Chondrocyte (in vitro differentiated cells): ENCODE data around the gene PLK3. TPM values are rescaled to one million over a fixed set of nuclear protein-coding genes. Genes with fewer than 3 reads are reported as not detected.
A peak's percentile ranks its signal among the peaks of the same experiment; 100 is the strongest.
"Not testable (repeated sequence)": the region's sequence is repeated elsewhere in the genome, so short reads cannot be mapped to it uniquely, and the experiment has no call there.

Experiments
- DNase-seq: peaks from one replicate; pipeline ENCODE4 v3.0.0; 2021; ENCODE audit warnings: mixed read lengths, low spot score
- H3K27ac Mint-ChIP-seq: one replicate; pipeline ENCODE4 v1.8.0; 2021; ENCODE audit warnings: mild to moderate bottlenecking, moderate library complexity, mixed read lengths; ENCODE audit not compliant: unreplicated experiment
- H3K27me3 Mint-ChIP-seq: 2 replicates; pipeline ENCODE4 v1.8.0; 2021; ENCODE audit warnings: low read depth, mixed read lengths
- H3K36me3 Mint-ChIP-seq: 2 replicates; pipeline ENCODE4 v1.8.0; 2021; ENCODE audit warnings: low read depth, mixed read lengths
- H3K4me1 Mint-ChIP-seq: 2 replicates; pipeline ENCODE4 v1.8.0; 2021; ENCODE audit warnings: low read depth, mild to moderate bottlenecking, mixed read lengths
- H3K4me3 Mint-ChIP-seq: one replicate; pipeline ENCODE4 v1.8.0; 2021; ENCODE audit warnings: mild to moderate bottlenecking, moderate library complexity, mixed read lengths; ENCODE audit not compliant: unreplicated experiment
- H3K9me3 Mint-ChIP-seq: 2 replicates; pipeline ENCODE4 v1.8.0; 2021; ENCODE audit warnings: low read depth, mixed read lengths
- total RNA-seq: library from RNA; stranded (reverse); gene quantifications from 3 replicates; pipeline ENCODE4 v1.2.1, GENCODE V29; 2021
- TF ChIP-seq, protein P1 (sequence below): fragments of 200-600 bp; sonication (generic); IDR thresholded peaks from 2 replicates; pipeline ENCODE4 v1.5.0; 2021; ENCODE audit warnings: antibody characterized with exemption, mild to moderate bottlenecking, moderate library complexity

PLK3 gene
- total RNA-seq, 1 donor from 2014 or later, result 24.2 TPM

DNA sequence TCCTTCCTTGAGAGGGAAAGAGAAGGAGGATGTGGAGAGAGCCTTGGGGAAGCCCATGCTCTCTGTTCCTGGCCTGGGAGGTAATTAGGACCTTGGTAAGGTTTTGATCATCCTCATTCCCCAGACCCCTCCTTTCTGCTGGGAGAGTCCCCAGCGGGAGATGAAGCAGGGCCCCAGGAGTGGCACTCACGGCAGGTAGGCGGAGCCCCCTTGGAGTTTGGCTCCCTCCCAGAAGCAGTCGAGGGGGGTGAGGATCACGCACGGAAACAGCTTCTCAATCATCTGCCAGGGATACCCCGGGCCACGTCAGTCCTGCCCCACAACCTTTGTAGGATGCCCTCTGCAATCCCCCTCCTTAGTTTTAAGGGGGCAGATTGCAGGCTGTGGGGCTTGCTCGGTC, 31.3 kb downstream of the PLK3 start:
- Mint-ChIP-seq H3K36me3 (no peaks in the 10 kb centered on the region), H3K27me3 (no peaks in the 10 kb centered on the region), H3K4me3 (no peak overlapping the region), H3K4me1 (peaks cover 6% of the 10 kb centered on the region), H3K9me3 (no peaks in the 10 kb centered on the region), H3K27ac (no peak overlapping the region)
- DNase-seq, result no peak
- TF ChIP-seq, protein P1, sequence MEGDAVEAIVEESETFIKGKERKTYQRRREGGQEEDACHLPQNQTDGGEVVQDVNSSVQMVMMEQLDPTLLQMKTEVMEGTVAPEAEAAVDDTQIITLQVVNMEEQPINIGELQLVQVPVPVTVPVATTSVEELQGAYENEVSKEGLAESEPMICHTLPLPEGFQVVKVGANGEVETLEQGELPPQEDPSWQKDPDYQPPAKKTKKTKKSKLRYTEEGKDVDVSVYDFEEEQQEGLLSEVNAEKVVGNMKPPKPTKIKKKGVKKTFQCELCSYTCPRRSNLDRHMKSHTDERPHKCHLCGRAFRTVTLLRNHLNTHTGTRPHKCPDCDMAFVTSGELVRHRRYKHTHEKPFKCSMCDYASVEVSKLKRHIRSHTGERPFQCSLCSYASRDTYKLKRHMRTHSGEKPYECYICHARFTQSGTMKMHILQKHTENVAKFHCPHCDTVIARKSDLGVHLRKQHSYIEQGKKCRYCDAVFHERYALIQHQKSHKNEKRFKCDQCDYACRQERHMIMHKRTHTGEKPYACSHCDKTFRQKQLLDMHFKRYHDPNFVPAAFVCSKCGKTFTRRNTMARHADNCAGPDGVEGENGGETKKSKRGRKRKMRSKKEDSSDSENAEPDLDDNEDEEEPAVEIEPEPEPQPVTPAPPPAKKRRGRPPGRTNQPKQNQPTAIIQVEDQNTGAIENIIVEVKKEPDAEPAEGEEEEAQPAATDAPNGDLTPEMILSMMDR, result no peak

DNA sequence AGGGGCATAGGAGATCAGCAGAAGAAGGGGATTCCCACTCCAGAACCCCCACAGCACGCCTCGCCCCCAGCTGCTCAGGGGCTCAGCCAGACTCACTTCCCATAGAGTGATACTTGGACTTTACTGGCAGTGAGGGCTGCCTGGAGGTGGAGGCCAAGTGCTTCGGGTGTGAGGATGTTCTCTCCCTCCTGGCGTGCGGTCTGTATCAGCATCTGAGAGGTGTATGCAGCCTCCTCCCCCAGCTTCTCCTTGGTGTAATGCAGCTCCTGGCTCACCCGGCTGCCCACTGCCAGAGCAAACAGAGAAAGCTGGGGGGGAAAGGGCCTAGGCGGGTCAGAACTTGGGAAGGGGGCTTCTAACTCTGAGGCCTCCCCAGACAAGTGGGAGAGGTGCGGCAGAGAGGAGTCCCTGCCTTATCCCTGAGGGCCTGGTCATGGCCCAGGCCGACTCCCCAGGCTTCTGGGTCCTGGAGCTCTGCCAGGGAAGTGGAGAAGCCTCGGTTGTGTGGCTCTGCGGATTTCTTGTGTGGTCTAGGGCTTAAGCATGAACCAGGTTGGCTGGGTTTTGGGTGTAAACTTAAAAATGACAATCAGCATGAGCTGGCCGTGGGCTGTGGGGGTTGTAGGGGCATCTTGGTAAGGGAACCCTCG, 32.0 kb downstream of the PLK3 start:
- Mint-ChIP-seq H3K27me3 (no peaks in the 10 kb centered on the region), H3K4me3 (no peak overlapping the region), H3K36me3 (no peaks in the 10 kb centered on the region), H3K4me1 (peaks cover 6% of the 10 kb centered on the region), H3K9me3 (no peaks in the 10 kb centered on the region), H3K27ac (no peak overlapping the region)
- no peak for DNase-seq
- TF ChIP-seq, protein P1, result no peak

DNA sequence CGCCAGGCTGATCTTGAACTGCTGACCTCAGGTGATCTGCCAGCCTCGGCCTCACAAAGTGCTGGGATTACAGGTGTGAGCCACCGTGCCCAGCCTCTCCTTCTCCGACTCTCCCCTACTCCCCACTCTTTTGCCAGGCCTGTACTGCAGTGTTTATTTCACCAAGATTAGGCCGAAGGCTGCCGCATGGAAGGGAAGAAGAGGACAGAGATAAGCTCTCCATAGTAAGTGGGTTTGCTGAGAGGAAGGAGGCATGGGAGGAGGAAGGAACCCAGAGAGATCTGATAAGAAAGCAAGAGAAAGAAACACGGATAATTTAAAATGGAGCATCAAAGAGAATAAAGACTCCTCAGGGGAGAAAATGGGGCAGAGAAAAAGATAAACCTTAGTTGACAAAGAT, 34.2 kb downstream of the PLK3 start:
- H3K27me3 Mint-ChIP-seq, result no peaks in the 10 kb centered on the region
- H3K4me1 Mint-ChIP-seq, result peaks cover 6% of the 10 kb centered on the region
- H3K4me3 Mint-ChIP-seq, result no peak overlapping the region
- TF ChIP-seq, protein P1, result no peak
- H3K27ac Mint-ChIP-seq, result no peak overlapping the region
- no peaks in the 10 kb centered on the region for H3K36me3 Mint-ChIP-seq
- DNase-seq, result no peak
- H3K9me3 Mint-ChIP-seq, result no peaks in the 10 kb centered on the region

DNA sequence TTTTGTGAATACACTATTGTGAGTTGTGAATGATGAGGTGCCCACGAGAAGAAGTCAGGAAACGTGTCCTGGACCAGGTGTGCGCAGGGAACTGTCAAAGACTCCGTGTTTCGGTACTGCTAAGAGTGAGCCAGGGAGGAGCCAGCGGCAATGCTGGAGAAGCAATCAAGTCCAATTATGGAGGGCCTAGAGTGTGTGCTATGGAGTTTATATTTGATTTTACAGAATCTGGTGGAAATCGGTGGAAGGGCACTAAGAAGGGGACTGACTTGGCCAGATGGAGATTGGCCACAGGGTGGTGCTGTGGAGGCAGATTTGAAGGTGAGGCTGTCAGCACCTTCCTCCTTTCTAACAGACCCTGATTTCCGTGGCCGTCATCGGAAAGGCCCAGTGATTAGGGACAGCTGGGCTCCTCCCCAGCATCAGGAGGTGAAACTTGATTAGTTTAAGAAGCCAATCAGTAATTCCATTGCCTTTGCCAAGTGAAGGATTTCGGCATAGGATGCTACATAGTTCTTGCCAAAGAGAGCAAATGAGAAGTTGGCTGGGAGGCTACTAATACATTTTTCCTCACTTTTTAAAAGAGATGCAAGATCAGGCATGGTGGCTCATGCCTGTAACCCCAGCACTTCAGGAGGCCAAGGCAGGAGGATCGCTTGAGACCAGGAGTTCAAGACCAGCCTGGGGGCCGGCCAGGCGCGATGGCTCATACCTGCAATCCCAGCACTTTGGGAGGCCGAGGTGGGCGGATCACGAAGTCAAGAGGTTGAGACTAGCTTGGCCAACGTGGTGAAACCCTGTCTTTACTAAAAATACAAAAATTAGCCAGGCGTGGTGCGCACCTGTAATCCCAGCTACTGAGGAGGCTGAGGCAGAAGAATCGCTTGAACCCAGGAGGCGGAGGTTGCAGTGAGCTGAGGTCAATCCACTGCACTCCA, 35.8 kb downstream of the PLK3 start:
- TF ChIP-seq, protein P1, result peak; percentile 95
- H3K4me1 Mint-ChIP-seq, result peaks cover 6% of the 10 kb centered on the region
- H3K27ac Mint-ChIP-seq, result no peak overlapping the region
- H3K4me3 Mint-ChIP-seq, result no peak overlapping the region
- DNase-seq, result no peak
- H3K27me3 Mint-ChIP-seq, result no peaks in the 10 kb centered on the region
- no peaks in the 10 kb centered on the region for H3K9me3 Mint-ChIP-seq
- no peaks in the 10 kb centered on the region for H3K36me3 Mint-ChIP-seq

DNA sequence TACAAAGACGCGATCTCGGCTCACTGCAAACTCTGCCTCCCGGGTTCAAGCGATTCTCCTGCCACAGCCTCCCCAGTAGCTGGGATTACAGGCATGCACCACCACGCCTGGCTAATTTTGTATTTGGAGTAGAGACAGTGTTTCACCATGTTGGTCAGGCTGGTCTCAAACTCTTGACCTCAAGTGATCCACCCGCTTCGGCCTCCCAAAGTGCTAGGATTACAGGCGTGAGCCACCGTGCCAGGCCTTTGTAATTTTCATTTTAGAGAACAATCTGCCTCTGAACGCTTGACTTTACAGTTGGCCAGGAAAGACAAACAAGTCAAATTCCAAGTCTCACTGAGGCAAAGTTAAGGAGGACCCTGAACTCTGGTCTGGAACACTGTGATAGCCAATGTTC, 38.1 kb downstream of the PLK3 start:
- not testable (repeated sequence) for H3K27me3 Mint-ChIP-seq, DNase-seq, H3K27ac Mint-ChIP-seq, H3K9me3 Mint-ChIP-seq, H3K4me3 Mint-ChIP-seq, H3K36me3 Mint-ChIP-seq
- peaks cover 14% of the 10 kb centered on the region for H3K4me1 Mint-ChIP-seq
